H1 (cell line): Measurements from ENCODE around the gene VAT1L. TPM values are rescaled to one million over a fixed set of nuclear protein-coding genes. Genes with fewer than 3 reads are reported as not detected.

ENCODE experiments used
- CTCF ChIA-PET: fragments of 300-600 bp; sonication (Branson Sonifier 250); formaldehyde crosslinking; loops from one replicate; lab custom pipeline; 2021; ENCODE audit not compliant: partially characterized antibody; lab: Charles Lee
- POLR2A ChIA-PET: fragments of 300-600 bp; sonication (Branson Sonifier 250); formaldehyde crosslinking; loops from one replicate; lab custom pipeline; 2021; ENCODE audit warnings: inconsistent platforms; ENCODE audit not compliant: partially characterized antibody; lab: Charles Lee
- DNase-seq, 2 experiments: peaks; one replicate each; pipeline versions ENCODE4 v3.0.0 to v3.0.0-alpha.2; 2010 to 2022; ENCODE audit warnings: low spot score in 2 of 2, low read depth in 1 of 2, mixed read lengths in 1 of 2
- FAIRE-seq: peaks from 2 replicates; lab custom pipeline; 2011; peaks lifted over from hg19 to GRCh38; lab: Jason Lieb, UNC
- H2AFZ ChIP-seq: 2 replicates; pipeline ENCODE4 v1.8.1; 2012; ENCODE audit warnings: low read length, inconsistent platforms
- H2AK5ac ChIP-seq: 2 replicates; pipeline ENCODE4 v1.6.1; 2013; ENCODE audit warnings: low read depth, low read length
- H2BK120ac ChIP-seq: replicated peaks from 2 replicates; pipeline ENCODE3; 2013; ENCODE audit warnings: low read depth, low read length, inconsistent platforms
- H2BK12ac ChIP-seq: 2 replicates; pipeline ENCODE4 v1.6.1; 2013; ENCODE audit warnings: low read depth, low read length
- H2BK15ac ChIP-seq: 2 replicates; pipeline ENCODE4 v1.6.1; 2013; ENCODE audit warnings: low read length
- H2BK20ac ChIP-seq: 2 replicates; pipeline ENCODE4 v1.6.1; 2013; ENCODE audit warnings: low read length
- H2BK5ac ChIP-seq: 2 replicates; pipeline ENCODE4 v1.6.1; 2013; ENCODE audit warnings: low read depth, low read length
- H3K14ac ChIP-seq: 2 replicates; pipeline ENCODE4 v1.6.1; 2013; ENCODE audit warnings: inconsistent platforms; ENCODE audit not compliant: insufficient read length
- H3K18ac ChIP-seq: 2 replicates; pipeline ENCODE4 v1.6.1; 2013; ENCODE audit warnings: low read length; ENCODE audit errors: extremely low read depth
- H3K23ac ChIP-seq: 2 replicates; pipeline ENCODE4 v1.6.1; 2013; ENCODE audit warnings: inconsistent platforms; ENCODE audit not compliant: insufficient read length
- H3K23me2 ChIP-seq: 2 replicates; pipeline ENCODE4 v1.6.1; 2013; ENCODE audit warnings: low read depth, low read length
- H3K27ac ChIP-seq: 2 replicates; pipeline ENCODE4 v1.6.1; 2011; ENCODE audit warnings: low read depth, low read length, inconsistent platforms
- H3K27me3 ChIP-seq, 4 experiments: replicated peaks in 1 of 4; 1 replicate in 1 of 4; 2 replicates in 3 of 4; pipeline versions ENCODE4 v1.6.1 to v1.8.1; 2011 to 2013; ENCODE audit warnings: low read length in 3 of 4, mild to moderate bottlenecking in 3 of 4, inconsistent platforms in 2 of 4, mixed read lengths in 2 of 4, moderate library complexity in 1 of 4; ENCODE audit not compliant: control insufficient read depth in 3 of 4, insufficient read depth in 3 of 4; ENCODE audit errors: extremely low read depth in 1 of 4
- H3K36me3 ChIP-seq, 4 experiments: 2 replicates each; pipeline versions ENCODE4 v1.6.1 to v1.8.1; 2011 to 2013; ENCODE audit warnings: mild to moderate bottlenecking in 4 of 4, low read length in 3 of 4, moderate library complexity in 2 of 4, control low read depth in 1 of 4, inconsistent platforms in 1 of 4; ENCODE audit not compliant: insufficient read depth in 4 of 4, control insufficient read depth in 2 of 4
- H3K4ac ChIP-seq: replicated peaks from 2 replicates; pipeline ENCODE3; 2013; ENCODE audit warnings: low read length, low read depth, mixed read lengths, inconsistent platforms; ENCODE audit not compliant: insufficient read length
- H3K4me1 ChIP-seq, 4 experiments: replicated peaks in 1 of 4; 1 replicate in 1 of 4; 2 replicates in 3 of 4; pipeline versions ENCODE4 v1.6.1 to v1.8.1; 2011 to 2013; ENCODE audit warnings: low read length in 3 of 4, inconsistent platforms in 2 of 4, mixed read lengths in 1 of 4; ENCODE audit not compliant: insufficient read depth in 4 of 4, control insufficient read depth in 3 of 4
- H3K4me2 ChIP-seq, 2 experiments: 2 replicates each; pipeline versions ENCODE4 v1.6.1 to v1.8.1; 2011 to 2013; ENCODE audit warnings: low read depth in 2 of 2, low read length in 2 of 2, control low read depth in 1 of 2, inconsistent platforms in 1 of 2, mild to moderate bottlenecking in 1 of 2; ENCODE audit not compliant: insufficient read depth in 1 of 2
- H3K4me3 ChIP-seq, 4 experiments: fragments of 200-600, 300-600 bp in 1 of 4; sonication (generic), shearing (Covaris generic), sonication (Bioruptor Twin) in 1 of 4; 2 replicates each; pipeline versions ENCODE4 v1.5.1 to v1.8.1; 2011 to 2016; ENCODE audit warnings: low read length in 4 of 4, low read depth in 3 of 4, control low read depth in 2 of 4, inconsistent platforms in 2 of 4, mild to moderate bottlenecking in 2 of 4, mixed read lengths in 1 of 4, moderate library complexity in 1 of 4; ENCODE audit not compliant: insufficient read depth in 2 of 4; ENCODE audit errors: extremely low read depth in 1 of 4
- H3K56ac ChIP-seq: replicated peaks from 2 replicates; pipeline ENCODE3; 2013; ENCODE audit warnings: low read depth, mild to moderate bottlenecking, mixed read lengths, low read length, inconsistent platforms; ENCODE audit not compliant: insufficient read length
- H3K79me1 ChIP-seq: 2 replicates; pipeline ENCODE4 v1.6.1; 2013; ENCODE audit warnings: low read depth, low read length, control low read depth
- H3K79me2 ChIP-seq, 2 experiments: 2 replicates each; pipeline versions ENCODE4 v1.6.1 to v1.8.1; 2012 to 2013; ENCODE audit warnings: low read length in 2 of 2, mild to moderate bottlenecking in 2 of 2, inconsistent platforms in 1 of 2; ENCODE audit not compliant: insufficient read depth in 2 of 2, control insufficient read depth in 1 of 2
- H3K9ac ChIP-seq, 4 experiments: replicated peaks in 1 of 4; 1 replicate in 1 of 4; 2 replicates in 3 of 4; pipeline versions ENCODE4 v1.6.1 to v1.8.1; 2011 to 2013; ENCODE audit warnings: low read depth in 3 of 4, low read length in 3 of 4, control low read depth in 2 of 4, mild to moderate bottlenecking in 2 of 4, moderate library complexity in 2 of 4, inconsistent platforms in 1 of 4; ENCODE audit errors: extremely low read depth in 1 of 4
- H3K9me3 ChIP-seq, 2 experiments: 2 replicates each; pipeline versions ENCODE4 v1.6.1 to v1.8.1; 2012 to 2013; ENCODE audit warnings: mild to moderate bottlenecking in 2 of 2, moderate library complexity in 2 of 2, control low read depth in 1 of 2, inconsistent platforms in 1 of 2, low read depth in 1 of 2, low read length in 1 of 2, mixed read lengths in 1 of 2; ENCODE audit not compliant: insufficient read depth in 2 of 2
- H4K20me1 ChIP-seq, 2 experiments: replicated peaks in 1 of 2; 2 replicates each; pipeline versions ENCODE3 to v1.8.1; 2011 to 2013; ENCODE audit warnings: inconsistent platforms in 2 of 2, low read length in 2 of 2, mild to moderate bottlenecking in 1 of 2; ENCODE audit not compliant: insufficient read depth in 2 of 2, control insufficient read depth in 1 of 2
- H4K5ac ChIP-seq: 2 replicates; pipeline ENCODE4 v1.6.1; 2013; ENCODE audit warnings: low read length, low read depth, mixed read lengths, inconsistent platforms; ENCODE audit not compliant: insufficient read length
- H4K8ac ChIP-seq: 2 replicates; pipeline ENCODE4 v1.8.0; 2013; ENCODE audit warnings: mild to moderate bottlenecking, moderate library complexity, low read length, inconsistent platforms; ENCODE audit not compliant: insufficient read depth; ENCODE audit errors: extremely low read depth
- H4K91ac ChIP-seq: replicated peaks from 2 replicates; pipeline ENCODE3; 2013; ENCODE audit warnings: low read length, mixed read lengths, inconsistent platforms; ENCODE audit not compliant: insufficient read length
- ATF2 ChIP-seq: IDR thresholded peaks from 2 replicates; pipeline ENCODE4 v1.6.1; 2012; ENCODE audit warnings: low read length, inconsistent platforms
- BACH1 ChIP-seq: IDR thresholded peaks from 2 replicates; pipeline ENCODE4 v1.6.1; 2012; ENCODE audit warnings: low read length, improper control_type of control experiment
- CBX5 ChIP-seq: fragments of 300-800, 300-1000 bp; sonication (generic); IDR thresholded peaks from 2 replicates; pipeline ENCODE4 v1.7.1; 2016; ENCODE audit warnings: antibody characterized with exemption, low read length, low read depth
- CTBP2 ChIP-seq: IDR thresholded peaks from 2 replicates; pipeline ENCODE4 v1.7.0; 2011; ENCODE audit warnings: borderline replicate concordance, mild to moderate bottlenecking, moderate library complexity, mixed read lengths, low read length; ENCODE audit not compliant: insufficient read depth, insufficient read length
- E2F6 ChIP-seq: IDR thresholded peaks from 2 replicates; pipeline ENCODE4 v1.6.1; 2012; ENCODE audit warnings: inconsistent platforms
- KDM4A ChIP-seq: IDR thresholded peaks from one replicate; pipeline ENCODE4 v1.7.1; 2012; ENCODE audit warnings: low read depth, mild to moderate bottlenecking, moderate library complexity, low read length, inconsistent platforms; ENCODE audit not compliant: severe bottlenecking
- MAFK ChIP-seq: IDR thresholded peaks from 2 replicates; pipeline ENCODE4 v1.6.1; 2012; ENCODE audit warnings: low read depth, mild to moderate bottlenecking, improper control_type of control experiment, low read length
- POLR2A ChIP-seq, 2 experiments: IDR thresholded peaks; 1 replicate in 1 of 2; 2 replicates in 1 of 2; pipeline ENCODE4 v1.6.1; 2011; ENCODE audit warnings: low read depth in 2 of 2, low read length in 2 of 2, mild to moderate bottlenecking in 2 of 2; ENCODE audit errors: control extremely low read depth in 1 of 2
- POLR2AphosphoS5 ChIP-seq: IDR thresholded peaks from 2 replicates; pipeline ENCODE4 v1.6.1; 2011; ENCODE audit warnings: low read depth, low read length
- SAP30 ChIP-seq: fragments of 300-600 bp; sonication (generic); IDR thresholded peaks from 2 replicates; pipeline ENCODE4 v1.7.1; 2012; ENCODE audit warnings: low read length, moderate library complexity, mild to moderate bottlenecking, inconsistent platforms; ENCODE audit not compliant: insufficient read depth, insufficient replicate concordance
- SP1 ChIP-seq: IDR thresholded peaks from 2 replicates; pipeline ENCODE4 v1.6.1; 2011; ENCODE audit warnings: low read depth, low read length
- TAF7 ChIP-seq: optimal IDR thresholded peaks from 2 replicates; pipeline ENCODE3; 2011; ENCODE audit warnings: low read depth, mild to moderate bottlenecking, inconsistent platforms, low read length, moderate library complexity, borderline replicate concordance
- TEAD4 ChIP-seq: IDR thresholded peaks from 2 replicates; pipeline ENCODE4 v1.6.1; 2012; ENCODE audit warnings: low read depth, low read length, inconsistent platforms, mixed read lengths
- WGBS, 2 experiments: shearing (Covaris generic) in 1 of 2; methylation state at CpG; one replicate each; pipeline versions ENCODE4 v1.1.6 to v1.1.7; 2013 to 2015; ENCODE audit warnings: low lambda C conversion rate in 2 of 2, mixed read lengths in 2 of 2, inconsistent platforms in 1 of 2, low coverage in 1 of 2, missing lambda C conversion rate in 1 of 2; ENCODE audit not compliant: insufficient replicate concordance in 2 of 2, insufficient coverage in 1 of 2, insufficient read length in 1 of 2; ENCODE audit errors: extremely low coverage in 1 of 2, missing lambda C conversion rate in 1 of 2; 5-methylcytosine and 5-hydroxymethylcytosine counted together
- polyA plus RNA-seq, 7 experiments: library from polyadenylated mRNA; depleted of rRNA in 3 of 7; stranded (reverse) in 5 of 7; unstranded in 2 of 7; fragments of >200 nt in 5 of 7; fragments of 200-250 nt in 2 of 7; gene quantifications; 1 replicate in 5 of 7; 2 replicates in 1 of 7; 4 replicates in 1 of 7; pipeline versions ENCODE4 v1.2.1 to v1.2.3, GENCODE V29; 2011 to 2013; ENCODE audit warnings: missing spikeins in 2 of 7, mixed read lengths in 2 of 7
- total RNA-seq: library from RNA; stranded (reverse); fragmentation: NEBNext Ultra II Directional; extraction: Animal tissue kit (Norgen Biotek cat#: 25700); gene quantifications from 2 replicates; pipeline ENCODE4 v1.2.1, GENCODE V29; 2021

Gene VAT1L
- total and polyA plus RNA-seq, 2 of the 8 experiments (the other 6 are each of a cell fraction or from before 2014, with no cell fraction given), result 46.3 to 48.2 TPM

DNA sequence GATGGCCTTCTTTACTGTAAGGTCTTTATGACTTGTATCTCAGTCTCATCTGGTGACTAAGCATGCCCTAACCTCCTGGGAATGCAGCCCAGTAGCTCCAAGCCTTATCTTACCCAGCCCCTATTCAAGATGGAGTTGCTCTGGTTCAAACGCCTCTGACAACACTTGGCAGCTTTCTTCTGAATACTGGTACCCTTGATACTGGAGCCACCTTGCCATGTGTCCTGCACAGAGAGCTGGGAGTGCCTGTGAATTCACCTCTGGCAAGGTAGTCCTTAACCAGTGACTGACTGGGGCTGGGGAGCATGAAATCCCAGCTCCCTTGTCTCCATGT is 48.8 kb upstream of the VAT1L start:
- Histone ChIP-seq H3K9ac (no peak overlapping the region), H3K4me2 (no peak overlapping the region), H2BK5ac (no peak overlapping the region), H2AK5ac (no peak overlapping the region), H3K27me3 (no peaks in the 10 kb centered on the region), H2BK15ac (no peak overlapping the region), H3K36me3 (no peaks in the 10 kb centered on the region), H3K14ac (no peak overlapping the region), H3K4me3 (no peak overlapping the region), H4K5ac (no peak overlapping the region), H3K79me2 (no peaks in the 10 kb centered on the region), H3K79me1 (no peaks in the 10 kb centered on the region), H3K23ac (no peak overlapping the region), H3K9me3 (no peaks in the 10 kb centered on the region; a peak in 1 of 4 replicates), H3K56ac (no peak overlapping the region), H2AFZ (no peak overlapping the region), H2BK20ac (no peak overlapping the region), H4K20me1 (no peaks in the 10 kb centered on the region), H4K8ac (no peak overlapping the region), H3K27ac (no peak overlapping the region), H3K23me2 (no peaks in the 10 kb centered on the region), H2BK120ac (no peak overlapping the region), H3K4ac (no peak overlapping the region), H4K91ac (no peak overlapping the region), H3K18ac (no peak overlapping the region), H2BK12ac (no peak overlapping the region), H3K4me1 (no peaks in the 10 kb centered on the region)
- ChIA-PET POLR2A (no interaction called here), CTCF (interaction anchor here (0.5 kb wide), 1 partner anchor 291 kb away, joined by 3 read pairs; no protein-coding TSS in a partner anchor)
- 100% methylated on average over 1 of the region's 1 CpG; no CpG with 5 or more reads in 1 of the 2 experiments for WGBS, 2 experiments
- DNase-seq, result no peak
- FAIRE-seq, result no peak
- no peak for TF ChIP-seq POLR2A (IDR thresholded peaks at IDR 0.05; ENCODE audit: control extremely low read depth in 1 of 2, low read depth in 2 of 2, low read length in 2 of 2)
- TF ChIP-seq CBX5, result no peak
- TF ChIP-seq E2F6, result no peak
- TF ChIP-seq BACH1, result no peak
- no peak for TF ChIP-seq CTBP2
- TF ChIP-seq TAF7, result no peak
- no peak for TF ChIP-seq POLR2AphosphoS5
- TF ChIP-seq ATF2, result no peak
- no peak for TF ChIP-seq TEAD4
- TF ChIP-seq SP1, result no peak
- no peak for TF ChIP-seq MAFK
- TF ChIP-seq SAP30, result no peak
- no peak for TF ChIP-seq KDM4A
